SK-N-DZ (cell line): ENCODE results near the gene JSRP1.

Source experiments
- DNase-seq: peaks from one replicate; pipeline ENCODE4 v3.0.0-alpha.2; 2015; ENCODE audit warnings: low spot score
- small RNA-seq, 2 experiments: library from RNA; depleted of rRNA; stranded (forward); fragments of <200 nt; gene quantifications; one replicate each; pipeline ENCODE3, GENCODE V24; 2014

Gene JSRP1

DNA sequence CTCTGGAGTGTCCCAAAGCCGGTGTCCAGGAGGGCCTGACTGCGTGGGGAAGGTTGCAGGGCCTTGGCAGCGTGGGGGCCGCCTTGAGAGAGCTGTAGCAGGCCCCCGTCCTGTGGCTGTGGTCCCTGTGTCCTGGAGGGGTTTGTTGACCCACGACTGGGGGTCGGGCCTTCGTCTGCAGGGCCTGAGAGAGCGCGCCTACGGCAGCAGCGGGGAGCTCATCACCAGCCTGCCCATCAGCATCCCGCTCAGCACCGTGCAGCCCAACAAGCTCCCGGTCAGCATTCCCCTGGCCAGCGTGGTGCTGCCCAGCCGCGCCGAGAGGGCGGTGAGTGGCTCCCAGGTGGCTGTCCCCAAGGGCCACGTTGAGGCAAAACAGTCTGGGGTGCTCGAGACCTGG, 38.6 kb downstream of the JSRP1 start:
- no peak for DNase-seq

DNA sequence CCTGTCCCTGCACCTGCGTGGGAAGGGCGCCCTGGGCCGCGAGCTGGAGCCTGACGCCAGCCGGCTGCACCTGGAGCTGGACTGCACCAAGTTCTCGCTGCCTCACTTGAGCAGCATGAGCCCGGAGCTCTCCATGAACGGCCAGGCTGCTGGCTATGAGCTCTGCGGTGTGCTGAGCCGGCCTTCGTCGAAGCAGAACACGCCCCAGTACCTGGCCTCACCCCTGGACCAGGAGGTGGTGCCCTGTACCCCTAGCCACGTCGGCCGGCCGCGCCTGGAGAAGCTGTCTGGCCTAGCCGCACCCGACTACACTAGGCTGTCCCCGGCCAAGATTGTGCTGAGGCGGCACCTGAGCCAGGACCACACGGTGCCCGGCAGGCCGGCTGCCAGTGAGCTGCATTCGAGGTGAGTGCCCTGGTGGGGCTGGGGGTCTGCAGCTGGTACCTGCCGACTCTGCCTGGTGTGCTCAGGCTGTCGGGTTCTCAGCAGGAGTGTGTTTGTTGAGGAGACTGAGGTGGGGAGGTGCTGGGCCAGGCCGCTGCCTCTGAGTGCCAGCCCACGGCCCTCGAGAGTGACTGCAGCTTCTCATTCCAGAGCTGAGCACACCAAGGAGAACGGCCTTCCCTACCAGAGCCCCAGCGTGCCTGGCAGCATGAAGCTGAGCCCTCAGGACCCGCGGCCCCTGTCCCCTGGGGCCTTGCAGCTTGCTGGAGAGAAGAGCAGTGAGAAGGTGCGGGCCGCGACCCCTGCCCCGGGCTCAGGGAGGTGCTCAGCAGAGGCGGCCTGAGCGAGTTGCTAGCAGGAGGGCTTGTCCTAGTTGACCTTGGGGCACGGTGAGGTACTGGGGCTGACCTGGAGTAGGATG, 39.6 kb downstream of the JSRP1 start:
- DNase-seq: no peak

DNA sequence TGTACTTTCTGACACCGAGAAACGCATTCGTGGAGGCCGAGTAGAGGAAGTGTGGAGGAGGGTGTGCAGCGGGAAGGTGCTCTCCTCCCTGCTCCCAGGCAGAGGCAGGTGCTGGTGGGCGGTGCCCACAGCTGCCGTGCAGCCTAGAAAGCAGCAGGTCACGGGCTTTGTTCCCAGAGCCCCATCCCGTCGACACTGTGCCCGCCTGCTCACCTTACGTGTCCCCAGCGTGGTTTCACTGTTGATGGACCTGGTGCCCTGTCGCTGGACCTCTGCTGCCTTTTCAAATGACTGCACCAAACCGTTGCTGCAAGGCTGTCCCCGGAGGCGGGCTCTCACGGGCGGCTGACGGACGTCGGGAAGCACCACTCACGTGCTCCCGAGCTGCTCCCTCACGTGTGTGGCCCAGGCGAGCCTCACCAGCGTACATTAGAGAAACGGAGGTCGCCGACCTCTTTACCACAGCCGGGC, 40.9 kb downstream of the JSRP1 start:
- no peak for DNase-seq

- DNase-seq: no peak
These were observed 42.0 kb downstream of the JSRP1 start for GRCh38 chr19:2214251-2214650.

DNA sequence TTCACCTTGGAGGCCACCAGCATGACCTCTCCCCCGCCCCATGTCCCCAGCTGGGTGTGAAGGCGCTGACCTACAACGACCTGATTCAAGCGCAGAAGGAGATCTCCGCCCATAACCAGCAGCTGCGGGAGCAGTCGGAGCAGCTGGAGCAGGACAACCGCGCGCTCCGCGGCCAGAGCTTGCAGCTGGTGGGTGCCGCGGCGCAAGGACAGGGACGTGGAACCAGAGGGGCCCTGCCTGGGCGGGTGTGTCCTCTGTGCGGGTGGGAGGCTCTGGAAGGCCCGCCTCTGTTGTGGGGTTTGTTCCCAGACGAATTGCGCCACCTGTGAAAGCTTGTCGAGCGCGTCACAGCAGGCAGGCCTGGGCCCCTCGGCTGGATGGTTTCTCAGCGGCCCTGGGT, 42.4 kb downstream of the JSRP1 start:
- DNase-seq: no peak

GRCh38 chr19:2212861-2213711, 43.1 kb downstream of the JSRP1 start:
- no peak for DNase-seq

- DNase-seq: no peak
These were observed 45.1 kb downstream of the JSRP1 start for GRCh38 chr19:2210987-2211740.

DNA sequence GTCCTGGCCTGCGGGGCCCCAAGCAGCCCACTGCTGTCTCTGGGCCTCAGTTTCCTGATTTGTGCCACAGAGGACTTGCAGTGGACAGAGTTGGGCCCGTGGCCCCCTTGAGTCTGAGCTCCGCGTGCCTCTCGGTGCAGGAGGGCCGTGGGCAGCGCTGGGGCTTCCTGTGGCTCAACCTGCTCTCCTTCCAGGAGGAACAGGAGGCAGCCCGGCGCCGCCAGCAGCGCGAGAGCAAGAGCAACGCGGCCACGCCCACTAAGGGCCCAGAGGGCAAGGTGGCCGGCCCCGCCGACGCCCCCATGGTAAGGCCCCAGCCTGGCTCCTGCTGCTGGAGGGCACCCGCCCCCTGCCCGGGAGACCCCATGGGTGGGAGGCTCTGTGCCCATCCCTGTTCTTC, 46.0 kb downstream of the JSRP1 start:
- no peak for DNase-seq

GRCh38 chr19:2209408-2209807, 46.8 kb downstream of the JSRP1 start:
- DNase-seq: no peak

DNA sequence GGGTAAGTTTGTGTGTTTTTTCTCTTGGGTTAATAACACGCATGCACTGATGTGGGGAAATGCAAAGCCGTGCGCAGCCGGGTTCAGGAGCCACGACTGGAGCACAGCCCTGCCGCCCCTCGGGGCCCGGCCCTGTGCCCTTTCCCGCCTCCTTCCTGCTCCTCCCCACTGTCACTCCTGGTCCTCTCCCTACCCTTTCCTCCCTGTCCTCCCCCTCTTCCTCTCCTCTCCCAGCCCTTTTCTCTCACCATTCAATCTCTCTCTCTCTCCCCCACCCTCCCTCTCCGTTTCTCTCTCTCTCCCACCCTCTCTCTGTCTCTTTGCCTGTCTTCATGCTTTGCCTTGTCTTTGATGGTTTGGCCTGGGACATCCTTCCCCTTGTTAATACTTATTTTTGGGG, 47.2 kb downstream of the JSRP1 start:
- DNase-seq: no peak

DNA sequence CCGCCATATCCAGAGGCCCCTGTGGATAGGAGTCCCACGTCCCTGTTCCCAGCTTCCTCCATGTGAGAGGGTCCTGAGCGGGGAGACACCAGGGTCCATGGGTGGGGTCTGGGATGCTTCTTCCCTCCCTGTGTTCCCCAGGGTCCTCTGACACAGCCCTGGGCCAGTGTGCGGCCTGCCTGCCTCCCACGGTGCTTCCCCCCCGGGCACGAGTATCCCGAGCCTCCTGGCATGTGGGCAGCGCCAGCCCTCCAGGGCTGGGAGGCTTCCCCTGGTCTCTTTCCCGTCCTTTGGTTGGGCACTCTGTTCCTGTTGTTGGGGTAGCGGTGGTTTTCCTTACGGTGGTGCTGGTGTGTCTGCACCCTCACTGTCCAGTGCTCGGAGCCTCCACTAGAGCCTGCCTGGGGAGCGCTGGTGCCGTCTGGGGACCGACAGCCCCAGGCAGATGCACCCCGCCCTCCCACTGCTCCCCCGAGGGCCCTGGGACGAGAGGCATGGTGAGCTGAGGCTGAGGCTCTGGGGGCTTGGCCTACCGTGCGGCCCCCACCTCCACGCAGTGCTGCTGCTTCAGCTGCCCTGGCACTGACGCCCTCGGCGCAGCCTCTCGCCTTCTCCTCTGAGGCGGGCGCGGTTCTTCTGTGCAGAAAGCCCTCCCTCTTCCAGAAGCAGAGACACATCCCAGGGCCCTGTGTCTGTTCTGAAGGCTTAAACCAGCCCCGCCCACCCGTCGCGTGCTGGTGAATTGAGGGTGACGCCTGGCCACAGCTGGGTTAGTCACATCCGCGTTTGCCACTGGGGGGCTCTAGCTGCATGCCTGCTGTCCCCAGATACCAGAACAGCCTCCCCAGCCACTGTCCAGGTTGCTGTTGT, 48.0 kb downstream of the JSRP1 start:
- no peak for DNase-seq

DNA sequence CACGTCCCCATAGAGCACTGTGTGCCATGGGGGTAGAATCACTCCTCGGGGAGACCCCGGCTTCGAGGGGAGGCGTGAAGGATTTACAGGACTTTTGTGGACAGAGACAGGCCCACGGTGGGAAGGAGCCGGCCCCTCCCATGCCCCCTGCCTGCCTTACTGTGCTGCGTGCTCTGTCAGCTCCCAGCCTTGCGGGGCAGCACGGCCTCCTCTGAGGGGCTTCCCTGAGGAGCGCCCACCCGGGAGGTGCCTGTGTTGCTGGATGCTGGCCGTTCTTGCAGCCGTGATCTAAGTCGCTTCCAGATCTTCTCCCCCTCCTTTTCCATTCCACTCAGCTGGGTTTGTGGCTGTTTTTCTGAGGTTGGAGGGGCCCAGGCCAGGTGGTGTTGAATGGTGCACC, 49.2 kb downstream of the JSRP1 start:
- DNase-seq: no peak

- no peak for DNase-seq
These were observed 53.9 kb downstream of the JSRP1 start for GRCh38 chr19:2202366-2202765.

Small RNAs within 50 kb of the gene (small RNA-seq; reads per million reads assigned to genes)
- 0 to 0.04 reads per million in 2 experiments for gene MIR1227
